ENCODE results near the gene REEP3.
"Not testable (repeated sequence)": the region's sequence is repeated elsewhere in the genome, so short reads cannot be mapped to it uniquely, and the experiment has no call there.

- not testable (repeated sequence) for TF ChIP-seq CTCF (conservative IDR thresholded peaks at IDR 0.05 in 1 of 2, IDR thresholded peaks at IDR 0.05 in 1 of 2; ENCODE audit: low read depth in 1 of 2, low read length in 2 of 2); EZH2 (IDR thresholded peaks at IDR 0.05; ENCODE audit: low read length, missing control alignments)
Observed at GRCh38 chr10:63492317-63492690, 28.9 kb upstream of the REEP3 start.

All from fibroblast of lung (primary cell).